ENCODE results near the gene EGR2.
A peak's percentile ranks its signal among the peaks of the same experiment; 100 is the strongest.

The EGR2 gene

GRCh38 chr10:62816331-62817120 is at the start of gene EGR2:
TSS of gene EGR2 (minus strand) at chr10:62816366. CDS start at chr10:62816029, 337 bp downstream.
- DNase-seq = peak; percentile 54

GRCh38 chr10:62862447-62862846 is 46.3 kb upstream of the EGR2 start:
- no peak for DNase-seq

GRCh38 chr10:62861507-62861906 is 45.3 kb upstream of the EGR2 start:
- DNase-seq = no peak

- DNase-seq = no peak
These were observed 44.8 kb upstream of the EGR2 start for GRCh38 chr10:62860946-62861345.

- no peak for DNase-seq
These were observed 42.2 kb upstream of the EGR2 start for GRCh38 chr10:62858364-62858763.

- DNase-seq = no peak
These were observed 39.9 kb upstream of the EGR2 start for GRCh38 chr10:62856021-62856420.

GRCh38 chr10:62853710-62854109 is 37.5 kb upstream of the EGR2 start:
- no peak for DNase-seq

- no peak for DNase-seq
These were observed 37.0 kb upstream of the EGR2 start for GRCh38 chr10:62852961-62853702.

- no peak for DNase-seq
These were observed 35.3 kb upstream of the EGR2 start for GRCh38 chr10:62851442-62851841.

- DNase-seq = no peak
These were observed 34.5 kb upstream of the EGR2 start for GRCh38 chr10:62850646-62851045.

GRCh38 chr10:62847433-62847832 is 31.3 kb upstream of the EGR2 start:
- DNase-seq = no peak

- no peak for DNase-seq
These were observed 28.3 kb upstream of the EGR2 start for GRCh38 chr10:62844280-62845011.

- DNase-seq = no peak
These were observed 27.4 kb upstream of the EGR2 start for GRCh38 chr10:62843600-62843999.

GRCh38 chr10:62842983-62843382 is 26.8 kb upstream of the EGR2 start:
- no peak for DNase-seq

- no peak for DNase-seq
These were observed 23.4 kb upstream of the EGR2 start for GRCh38 chr10:62839590-62839989.

GRCh38 chr10:62831346-62831745 is 15.2 kb upstream of the EGR2 start:
- no peak for DNase-seq

- no peak for DNase-seq
These were observed 14.5 kb upstream of the EGR2 start for GRCh38 chr10:62830679-62831078.

- DNase-seq = no peak
These were observed 13.5 kb upstream of the EGR2 start for GRCh38 chr10:62829622-62830021.

GRCh38 chr10:62826273-62826672 is 10.1 kb upstream of the EGR2 start:
- DNase-seq = no peak

- DNase-seq = no peak
These were observed 4.4 kb upstream of the EGR2 start for GRCh38 chr10:62820586-62820985.

GRCh38 chr10:62819141-62819920 is 3.2 kb upstream of the EGR2 start:
- no peak for DNase-seq

GRCh38 chr10:62818426-62819011 is 2.4 kb upstream of the EGR2 start:
- no peak for DNase-seq

All from NCI-H1436 treated with DMSO at 0.1 percent for 48 hours (cell line).